Measurements from ENCODE around the gene ZNF518B. TPM values are rescaled to one million over a fixed set of nuclear protein-coding genes. Genes with fewer than 3 reads are reported as not detected.

Gene ZNF518B
- polyA plus RNA-seq, 2 of the 4 experiments (the other 2 are of a cell fraction) = 5.1 to 10.8 TPM

GRCh38 chr4:10460313-10461047 lies 3.3 kb upstream of the ZNF518B start:
- Histone ChIP-seq H3K9me3 (no peaks in the 10 kb centered on the region; the same call in 2 of the 3 replicates), H3K27ac (no peak overlapping the region), H3K4me2 (no peak overlapping the region), H3K4me1 (no peaks in the 10 kb centered on the region), H3K4me3 (no peak overlapping the region)
- POLR2A ChIA-PET = no interaction called here
- no peak for ATAC-seq
- no peak for DNase-seq (ENCODE audit: low read depth in 1 of 2, low spot score in 1 of 2)
- no peak for TF ChIP-seq RARB (CRISPR knock-in tag; IDR thresholded peaks at IDR 0.05)
- TF ChIP-seq JUNB (IDR thresholded peaks at IDR 0.05) = no peak
- no peak for TF ChIP-seq EP300 (IDR thresholded peaks at IDR 0.05)
- no peak for TF ChIP-seq HOXB5 (CRISPR knock-in tag; IDR thresholded peaks at IDR 0.05)
- TF ChIP-seq MAX (IDR thresholded peaks at IDR 0.05) = no peak
- no peak for TF ChIP-seq CHD2 (IDR thresholded peaks at IDR 0.05; ENCODE audit: low read length, partially characterized antibody)
- TF ChIP-seq, protein P1, sequence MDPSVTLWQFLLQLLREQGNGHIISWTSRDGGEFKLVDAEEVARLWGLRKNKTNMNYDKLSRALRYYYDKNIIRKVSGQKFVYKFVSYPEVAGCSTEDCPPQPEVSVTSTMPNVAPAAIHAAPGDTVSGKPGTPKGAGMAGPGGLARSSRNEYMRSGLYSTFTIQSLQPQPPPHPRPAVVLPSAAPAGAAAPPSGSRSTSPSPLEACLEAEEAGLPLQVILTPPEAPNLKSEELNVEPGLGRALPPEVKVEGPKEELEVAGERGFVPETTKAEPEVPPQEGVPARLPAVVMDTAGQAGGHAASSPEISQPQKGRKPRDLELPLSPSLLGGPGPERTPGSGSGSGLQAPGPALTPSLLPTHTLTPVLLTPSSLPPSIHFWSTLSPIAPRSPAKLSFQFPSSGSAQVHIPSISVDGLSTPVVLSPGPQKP (IDR thresholded peaks at IDR 0.05; ENCODE audit: low read depth, low read length) = no peak
- TF ChIP-seq HEYL (CRISPR knock-in tag; IDR thresholded peaks at IDR 0.05) = no peak
- no peak for TF ChIP-seq SREBF2 (IDR thresholded peaks at IDR 0.05)
- no peak for TF ChIP-seq POLR2AphosphoS2 (conservative IDR thresholded peaks at IDR 0.05; ENCODE audit: low read length)
- TF ChIP-seq CBX2 (IDR thresholded peaks at IDR 0.05; ENCODE audit: borderline replicate concordance, low read depth) = no peak
- no peak for TF ChIP-seq FOXS1 (CRISPR knock-in tag; IDR thresholded peaks at IDR 0.05)
- no peak for TF ChIP-seq JUN (IDR thresholded peaks at IDR 0.05)
- no peak for TF ChIP-seq CEBPB (IDR thresholded peaks at IDR 0.05)
- no peak for TF ChIP-seq BHLHE40 (IDR thresholded peaks at IDR 0.05; ENCODE audit: low read depth, low read length)
- TF ChIP-seq HOXB13 (CRISPR knock-in tag; IDR thresholded peaks at IDR 0.05; ENCODE audit: low read depth) = no peak
- no peak for TF ChIP-seq EHMT2 (IDR thresholded peaks at IDR 0.05; ENCODE audit: low read depth)
- CTCF ChIA-PET = interaction anchor here (1.3 to 1.4 kb wide), 2 partner anchors 9 to 13 kb away, joined by 4 to 5 read pairs; no protein-coding TSS in a partner anchor
- no peak for FAIRE-seq
- 49% methylated on average over 11 of the region's 11 CpGs for WGBS (ENCODE audit: missing lambda C conversion rate)

DNA sequence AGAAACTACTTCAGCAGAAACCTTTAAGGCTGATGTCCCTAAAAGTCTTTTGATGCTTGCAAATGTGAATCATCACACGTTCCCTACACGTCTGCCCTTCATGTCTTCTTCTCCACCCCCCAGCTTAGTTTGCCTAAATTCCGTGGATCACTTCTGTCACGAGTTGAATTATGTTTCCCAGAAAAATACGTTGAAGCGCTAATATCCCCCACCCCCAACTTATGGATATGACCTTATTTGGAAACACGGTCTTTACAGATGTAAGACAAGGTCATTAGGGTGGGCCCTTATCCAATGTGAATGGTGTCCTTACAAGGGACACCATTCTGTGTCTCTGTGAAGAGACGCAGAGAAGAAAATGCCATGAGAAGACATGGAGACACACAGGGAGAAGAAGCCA lies 2.1 kb upstream of the ZNF518B start:
- ATAC-seq (no peak), DNase-seq (ENCODE audit: low read depth in 1 of 2, low spot score in 1 of 2) (no peak), FAIRE-seq (no peak)
- no peak for TF ChIP-seq SREBF2 (IDR thresholded peaks at IDR 0.05)
- TF ChIP-seq CHD2 (IDR thresholded peaks at IDR 0.05; ENCODE audit: low read length, partially characterized antibody) = no peak
- TF ChIP-seq HES2 (IDR thresholded peaks at IDR 0.05) = no peak
- TF ChIP-seq NPAS2 (CRISPR knock-in tag; IDR thresholded peaks at IDR 0.05; ENCODE audit: borderline replicate concordance) = no peak
- TF ChIP-seq PBX3 (IDR thresholded peaks at IDR 0.05) = no peak
- Histone ChIP-seq H3K4me1 (no peaks in the 10 kb centered on the region), H3K27ac (no peak overlapping the region), H3K4me2 (no peak overlapping the region), H3K4me3 (no peak overlapping the region), H3K9me3 (no peaks in the 10 kb centered on the region; the same call in 2 of the 3 replicates)
- POLR2A ChIA-PET = no interaction called here
- WGBS (ENCODE audit: missing lambda C conversion rate) = 82% methylated on average over 8 of the region's 8 CpGs
- CTCF ChIA-PET = no interaction called here

- DNase-seq (ENCODE audit: low read depth in 1 of 2, low spot score in 1 of 2) (no peak), ATAC-seq (no peak), FAIRE-seq (no peak)
- ChIA-PET POLR2A (no interaction called here), CTCF (interaction anchor here (1.5 kb wide), 1 partner anchor 300 kb away, joined by 5 read pairs; no protein-coding TSS in a partner anchor)
- Histone ChIP-seq H3K27ac (no peak overlapping the region), H3K9me3 (no peaks in the 10 kb centered on the region; the same call in 2 of the 3 replicates), H3K4me3 (no peak overlapping the region), H3K4me1 (no peaks in the 10 kb centered on the region), H3K4me2 (no peak overlapping the region)
- TF ChIP-seq ZSCAN20 (CRISPR knock-in tag; IDR thresholded peaks at IDR 0.05) (no peak), RCOR1 (IDR thresholded peaks at IDR 0.05; ENCODE audit: low read depth, low read length) (no peak), RARB (CRISPR knock-in tag; IDR thresholded peaks at IDR 0.05) (no peak), SREBF2 (IDR thresholded peaks at IDR 0.05) (no peak), RNF2 (IDR thresholded peaks at IDR 0.05; ENCODE audit: borderline replicate concordance, low read depth) (no peak), MAZ (IDR thresholded peaks at IDR 0.05; ENCODE audit: borderline replicate concordance, low read depth, low read length) (no peak), HOXB13 (CRISPR knock-in tag; IDR thresholded peaks at IDR 0.05; ENCODE audit: low read depth) (no peak), CEBPB (IDR thresholded peaks at IDR 0.05) (no peak)
- WGBS (ENCODE audit: missing lambda C conversion rate) = 91% methylated on average over 9 of the region's 13 CpGs
Observed at GRCh38 chr4:10458177-10458576, 951 bp upstream of the ZNF518B start.
